Measurements from ENCODE around the gene PRRC2B. TPM values are rescaled to one million over a fixed set of nuclear protein-coding genes. Genes with fewer than 3 reads are reported as not detected.

The PRRC2B gene
- total and polyA plus RNA-seq, 2 of the 8 experiments (the other 6 are each of a cell fraction or from before 2014, with no cell fraction given): 37.3 to 249 TPM

DNA sequence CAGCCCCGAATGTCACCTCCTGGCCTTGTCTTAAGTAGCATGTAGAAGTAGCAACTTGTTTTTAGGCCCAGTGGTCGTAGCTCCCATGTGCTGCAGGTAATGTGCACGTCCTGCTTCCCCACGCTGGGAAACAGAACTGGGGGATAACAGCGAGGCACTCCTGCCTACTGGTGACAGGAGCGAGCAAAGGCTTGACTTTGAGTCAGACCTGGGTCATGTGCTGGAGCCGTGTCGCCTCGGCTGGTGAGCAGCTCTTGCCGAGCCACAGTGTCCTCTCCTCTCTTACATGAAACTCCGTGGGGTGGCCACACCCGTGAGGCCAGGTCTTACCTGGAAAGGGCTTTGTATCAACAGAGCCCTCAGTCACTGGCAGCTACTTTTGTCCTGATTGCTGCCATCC is 91.3 kb downstream of the PRRC2B start:
- POLR2A ChIA-PET (ENCODE audit: partially characterized antibody): interaction anchor here (0.7 to 1.3 kb wide), 8 partner anchors 9 to 88 kb away, joined by 3 to 6 read pairs (median 3); no protein-coding TSS in a partner anchor
- no peak overlapping the region for H3K56ac ChIP-seq (replicated peaks; ENCODE audit: insufficient read length, low read depth, low read length)
- FAIRE-seq (no peak), DNase-seq (ENCODE audit: low read depth in 1 of 2, low spot score in 2 of 2) (no peak)
- no peak overlapping the region for H3K23ac ChIP-seq (ENCODE audit: insufficient read length)
- no peak overlapping the region for H3K4ac ChIP-seq (replicated peaks; ENCODE audit: insufficient read length, low read depth, low read length)
- no peak overlapping the region for H2BK12ac ChIP-seq (ENCODE audit: low read depth, low read length)
- TF ChIP-seq ZNF274 (IDR thresholded peaks at IDR 0.05; ENCODE audit: borderline replicate concordance, extremely low read depth, low read length) (no peak), JUN (IDR thresholded peaks at IDR 0.05; ENCODE audit: low read depth, low read length) (no peak), USF2 (IDR thresholded peaks at IDR 0.05; ENCODE audit: low read length) (no peak), TAF1 (IDR thresholded peaks at IDR 0.05; ENCODE audit: low read depth, low read length) (no peak), SP1 (IDR thresholded peaks at IDR 0.05; ENCODE audit: low read depth, low read length) (no peak)
- H4K8ac ChIP-seq (ENCODE audit: extremely low read depth, insufficient read depth, low read length): no peak overlapping the region; the same call in 1 of the 2 replicates
- H3K36me3 ChIP-seq (ENCODE audit: control insufficient read depth in 2 of 4, insufficient read depth in 4 of 4, low read length in 3 of 4): peaks cover 73 to 97% (median 91%) of the 10 kb centered on the region in 4 experiments
- no peak overlapping the region for H3K27ac ChIP-seq (ENCODE audit: low read depth, low read length)
- H4K5ac ChIP-seq (ENCODE audit: insufficient read length, low read depth, low read length): no peak overlapping the region
- no peak overlapping the region for H3K18ac ChIP-seq (ENCODE audit: extremely low read depth, low read length)
- H4K91ac ChIP-seq (replicated peaks; ENCODE audit: insufficient read length, low read length): no peak overlapping the region
- no peaks in the 10 kb centered on the region for H3K23me2 ChIP-seq (ENCODE audit: low read depth, low read length)
- H2BK120ac ChIP-seq (replicated peaks; ENCODE audit: low read depth, low read length): no peak overlapping the region
- H4K20me1 ChIP-seq (replicated peaks in 1 of 2; ENCODE audit: control insufficient read depth in 1 of 2, insufficient read depth in 2 of 2, low read length in 2 of 2): peaks cover 15 to 24% of the 10 kb centered on the region in 2 experiments
- no peak overlapping the region for H2AFZ ChIP-seq (ENCODE audit: low read length)
- H2BK5ac ChIP-seq (ENCODE audit: low read depth, low read length): no peak overlapping the region; the same call in 1 of the 2 replicates
- no peaks in the 10 kb centered on the region; a peak in 1 of 7 replicates for H3K4me1 ChIP-seq (replicated peaks in 1 of 4; ENCODE audit: control insufficient read depth in 3 of 4, insufficient read depth in 4 of 4, low read length in 3 of 4)
- H3K9ac ChIP-seq (replicated peaks in 1 of 4; ENCODE audit: extremely low read depth in 1 of 4, low read depth in 3 of 4, low read length in 3 of 4): no peak overlapping the region
- H3K14ac ChIP-seq (ENCODE audit: insufficient read length): no peak overlapping the region
- no peak overlapping the region for H3K4me2 ChIP-seq (ENCODE audit: insufficient read depth in 1 of 2, low read depth in 2 of 2, low read length in 2 of 2)
- CTCF ChIA-PET (ENCODE audit: partially characterized antibody): interaction anchor here (0.6 to 2.1 kb wide), 5 partner anchors 9 to 88 kb away, joined by 3 to 7 read pairs (median 4); no protein-coding TSS in a partner anchor
- H3K9me3 ChIP-seq (ENCODE audit: insufficient read depth in 2 of 2, low read depth in 1 of 2, low read length in 1 of 2): no peaks in the 10 kb centered on the region
- H2AK5ac ChIP-seq (ENCODE audit: low read depth, low read length): no peak overlapping the region
- no peaks in the 10 kb centered on the region for H3K27me3 ChIP-seq (replicated peaks in 1 of 4; ENCODE audit: control insufficient read depth in 3 of 4, extremely low read depth in 1 of 4, insufficient read depth in 3 of 4, low read length in 3 of 4)
- H3K4me3 ChIP-seq (ENCODE audit: extremely low read depth in 1 of 4, insufficient read depth in 2 of 4, low read depth in 3 of 4, low read length in 4 of 4): no peak overlapping the region
- no peak overlapping the region for H2BK15ac ChIP-seq (ENCODE audit: low read length)
- 84% methylated on average over 12 of the region's 12 CpGs; no CpG with 5 or more reads in 1 of the 2 experiments for WGBS, 2 experiments (ENCODE audit: extremely low coverage in 1 of 2, insufficient coverage in 1 of 2, insufficient read length in 1 of 2, insufficient replicate concordance in 2 of 2, low coverage in 1 of 2, low lambda C conversion rate in 2 of 2, missing lambda C conversion rate in 1 of 2)
- peaks cover 0 to under 1% of the 10 kb centered on the region in 2 experiments; a peak in 1 of 4 replicates for H3K79me2 ChIP-seq (ENCODE audit: control insufficient read depth in 1 of 2, insufficient read depth in 2 of 2, low read length in 2 of 2)
- H2BK20ac ChIP-seq (ENCODE audit: low read length): no peak overlapping the region
- peaks cover 9% of the 10 kb centered on the region; the same call in 1 of the 2 replicates for H3K79me1 ChIP-seq (ENCODE audit: low read depth, low read length)

Data from H1 (cell line).